Small intestine (tissue), 7 donors: Measurements from ENCODE around the gene MAP3K9. TPM values are rescaled to one million over a fixed set of nuclear protein-coding genes. Genes with fewer than 3 reads are reported as not detected.
A peak's percentile ranks its signal among the peaks of the same experiment; 100 is the strongest.

Experiments
- DNase-seq, 2 donors: peaks; one replicate each; pipeline versions ENCODE4 v3.0.0 to v3.0.0-alpha.2; 2013
- FAIRE-seq: peaks from 2 replicates; lab custom pipeline; 2012; peaks lifted over from hg19 to GRCh38; lab: Jason Lieb, UNC
- H3K27ac ChIP-seq, 3 donors: one replicate each; pipeline ENCODE4 v1.5.1; 2013; ENCODE audit warnings: low read length in 2 of 3, mild to moderate bottlenecking in 2 of 3, control low read depth in 1 of 3, inconsistent platforms in 1 of 3, low read depth in 1 of 3, moderate library complexity in 1 of 3
- H3K27me3 ChIP-seq, 3 donors: one replicate each; pipeline ENCODE4 v1.6.1; 2013; ENCODE audit warnings: low read length in 3 of 3, inconsistent platforms in 1 of 3; ENCODE audit not compliant: control insufficient read depth in 3 of 3, insufficient read depth in 3 of 3
- H3K36me3 ChIP-seq, 3 donors: one replicate each; pipeline ENCODE4 v1.6.1; 2013; ENCODE audit warnings: low read length in 3 of 3, inconsistent platforms in 1 of 3, low read depth in 1 of 3, mild to moderate bottlenecking in 1 of 3, moderate library complexity in 1 of 3; ENCODE audit not compliant: control insufficient read depth in 3 of 3, insufficient read depth in 2 of 3
- H3K4me1 ChIP-seq, 3 donors: one replicate each; pipeline ENCODE4 v1.6.1; 2013; ENCODE audit warnings: low read length in 2 of 3, inconsistent platforms in 1 of 3, low read depth in 1 of 3, mild to moderate bottlenecking in 1 of 3, moderate library complexity in 1 of 3; ENCODE audit not compliant: control insufficient read depth in 3 of 3, insufficient read depth in 2 of 3
- H3K4me3 ChIP-seq, 3 donors: one replicate each; pipeline ENCODE4 v1.5.1; 2013; ENCODE audit warnings: low read length in 3 of 3, control low read depth in 1 of 3, inconsistent platforms in 1 of 3, low read depth in 1 of 3, mild to moderate bottlenecking in 1 of 3, moderate library complexity in 1 of 3
- H3K9me3 ChIP-seq, 2 donors: one replicate each; pipeline ENCODE4 v1.6.1; 2013; ENCODE audit warnings: low read depth in 1 of 2, low read length in 1 of 2; ENCODE audit not compliant: control insufficient read depth in 2 of 2, insufficient read depth in 1 of 2
- WGBS, 3 donors: extraction: QIAGEN DNeasy Blood & Tissue Kit; methylation state at CpG; one replicate each; pipeline ENCODE4 v1.1.7; 2013; 5-methylcytosine and 5-hydroxymethylcytosine counted together
- polyA plus RNA-seq, 4 donors: library from polyadenylated mRNA; stranded (reverse) in 3 of 4; unstranded in 1 of 4; fragments of 200-250 nt in 3 of 4; fragments of 120-200 nt in 1 of 4; gene quantifications; one replicate each; pipeline versions ENCODE4 v1.2.1 to v1.2.3, GENCODE V29; 2013
- donor health status: healthy with polysubstance abuse.
- donor health status: control.
- donor health status: control.
- donor health status: Bipolar disorder and iron deficiency.
- donor health status: healthy.

The MAP3K9 gene
- polyA plus RNA-seq, 4 donors: 0.81 to 4.5 (median 2.6) TPM

DNA sequence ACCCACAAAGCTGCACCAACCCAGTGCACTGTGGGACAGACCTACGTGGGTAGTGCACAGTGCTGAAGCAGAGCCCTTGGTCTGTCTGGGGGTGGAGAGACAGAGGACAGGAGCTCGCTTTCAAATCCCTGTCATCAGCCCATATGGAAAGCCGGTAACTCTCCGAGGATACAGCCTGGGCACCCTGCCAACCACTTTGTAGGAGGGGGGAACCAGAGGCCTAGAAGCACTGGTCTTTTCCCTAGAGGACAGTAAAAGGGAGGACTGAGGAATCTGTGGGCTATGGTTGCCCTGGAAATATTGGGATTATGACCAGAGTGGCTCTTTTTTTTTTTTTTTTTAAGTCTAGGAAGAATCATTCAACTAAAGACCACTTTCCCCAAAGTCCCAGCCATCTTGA is 74.3 kb downstream of the MAP3K9 start:
- no peak for DNase-seq
- Histone ChIP-seq H3K4me3 (no peak overlapping the region), H3K9me3 (no peaks in the 10 kb centered on the region), H3K4me1 (no peaks in the 10 kb centered on the region), H3K27ac (no peak overlapping the region), H3K27me3 (no peaks in the 10 kb centered on the region), H3K36me3 (peaks cover 2 to 48% (median 12%) of the 10 kb centered on the region in 3 donors)
- 36 to 54% (median 41%) methylated on average over 4 of the region's 4 CpGs for WGBS, 3 donors
- no peak for FAIRE-seq

GRCh38 chr14:70731447-70732239 is 77.7 kb downstream of the MAP3K9 start:
- 45 to 66% (median 59%) methylated on average over 7 of the region's 7 CpGs for WGBS, 3 donors
- Histone ChIP-seq H3K4me3 (no peak overlapping the region), H3K27ac (no peak overlapping the region), H3K27me3 (no peaks in the 10 kb centered on the region), H3K36me3 (peaks cover 0 to 41% (median 5%) of the 10 kb centered on the region in 3 donors), H3K9me3 (no peaks in the 10 kb centered on the region), H3K4me1 (no peaks in the 10 kb centered on the region)
- FAIRE-seq: no peak
- peak; percentile 17 to 29 for DNase-seq

- Histone ChIP-seq H3K4me1 (no peaks in the 10 kb centered on the region), H3K27me3 (no peaks in the 10 kb centered on the region), H3K4me3 (no peak overlapping the region), H3K36me3 (peaks cover 0 to 38% (median 5%) of the 10 kb centered on the region in 3 donors), H3K9me3 (no peaks in the 10 kb centered on the region), H3K27ac (no peak overlapping the region)
- FAIRE-seq (no peak), DNase-seq (no peak)
- 95 to 97% (median 96%) methylated on average over 17 of the region's 17 CpGs for WGBS, 3 donors
Measured at GRCh38 chr14:70730393-70730792, 78.9 kb downstream of the MAP3K9 start.

GRCh38 chr14:70726651-70727375 is 82.5 kb downstream of the MAP3K9 start:
- Histone ChIP-seq H3K4me1 (peaks cover 0 to 6% (median 2%) of the 10 kb centered on the region in 3 donors), H3K27me3 (no peaks in the 10 kb centered on the region), H3K4me3 (no peak overlapping the region), H3K9me3 (no peaks in the 10 kb centered on the region), H3K36me3 (peaks cover 0 to 14% (median 0%) of the 10 kb centered on the region in 3 donors), H3K27ac (no peak overlapping the region)
- no peak for DNase-seq
- 81 to 94% (median 93%) methylated on average over 6 of the region's 6 CpGs for WGBS, 3 donors
- FAIRE-seq: no peak

- H3K27ac ChIP-seq: no peak overlapping the region
Measured at GRCh38 chr14:70724944-70725343, 84.4 kb downstream of the MAP3K9 start.

DNA sequence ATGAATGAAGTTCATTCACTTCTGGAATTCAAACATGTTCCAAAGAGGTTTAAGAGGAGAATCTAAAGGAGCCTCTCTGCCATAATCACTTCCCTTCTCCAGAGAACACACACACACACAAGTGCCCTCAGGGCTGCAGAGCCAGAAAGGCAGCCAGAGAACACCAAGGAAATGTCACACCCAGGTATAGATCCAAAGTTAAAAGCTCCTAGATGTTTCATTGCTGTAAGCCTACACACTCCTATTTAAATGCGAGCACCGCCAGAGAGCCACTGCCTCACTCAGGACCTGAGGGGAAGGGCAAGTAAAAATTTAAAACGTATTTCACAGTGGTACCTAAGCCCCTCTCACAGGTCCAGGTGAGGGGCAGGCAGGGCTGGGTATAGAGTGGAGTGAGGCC is 85.2 kb downstream of the MAP3K9 start:
- H3K27ac ChIP-seq: no peak overlapping the region
- H3K27me3 ChIP-seq: no peaks in the 10 kb centered on the region
- WGBS, 3 donors: 78 to 88% (median 83%) methylated on average over 3 of the region's 3 CpGs
- no peak for FAIRE-seq
- DNase-seq: no peak
- H3K4me1 ChIP-seq: peaks cover 0 to 8% (median 2%) of the 10 kb centered on the region in 3 donors
- no peak overlapping the region for H3K4me3 ChIP-seq
- H3K36me3 ChIP-seq: no peaks in the 10 kb centered on the region
- no peaks in the 10 kb centered on the region for H3K9me3 ChIP-seq

More at GRCh38 chr14:70724944-70725343, 84.4 kb downstream of the MAP3K9 start:
- Histone ChIP-seq H3K4me3 (no peak overlapping the region), H3K36me3 (peaks cover 0 to 5% (median 0%) of the 10 kb centered on the region in 3 donors), H3K9me3 (no peaks in the 10 kb centered on the region), H3K27me3 (no peaks in the 10 kb centered on the region), H3K4me1 (peaks cover 0 to 8% (median 2%) of the 10 kb centered on the region in 3 donors)
- WGBS, 3 donors: 89 to 94% (median 94%) methylated on average over 6 of the region's 6 CpGs
- no peak for FAIRE-seq
- no peak for DNase-seq

DNA sequence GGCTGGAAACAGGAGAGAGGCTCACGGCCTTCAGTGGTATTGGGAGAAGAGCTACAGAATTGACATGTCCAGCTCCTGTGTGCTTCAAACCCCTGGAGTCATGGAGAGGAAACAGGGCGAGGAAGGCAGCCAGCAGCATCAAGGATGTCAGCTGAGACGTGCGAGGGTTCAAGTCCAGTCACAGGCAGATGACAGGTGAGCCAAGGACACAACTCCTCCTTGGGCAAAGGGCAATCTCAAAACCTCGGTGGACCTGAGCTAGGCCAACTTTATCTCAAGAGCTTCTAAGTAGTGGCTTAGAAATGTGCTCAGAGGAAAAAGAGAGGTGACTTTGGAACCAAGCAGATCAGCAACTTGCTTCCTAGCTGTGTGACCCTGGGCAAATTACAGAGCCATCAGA is 86.0 kb downstream of the MAP3K9 start:
- 40 to 65% (median 47%) methylated on average over 5 of the region's 5 CpGs for WGBS, 3 donors
- peak; percentile 37 to 66 for DNase-seq

DNA sequence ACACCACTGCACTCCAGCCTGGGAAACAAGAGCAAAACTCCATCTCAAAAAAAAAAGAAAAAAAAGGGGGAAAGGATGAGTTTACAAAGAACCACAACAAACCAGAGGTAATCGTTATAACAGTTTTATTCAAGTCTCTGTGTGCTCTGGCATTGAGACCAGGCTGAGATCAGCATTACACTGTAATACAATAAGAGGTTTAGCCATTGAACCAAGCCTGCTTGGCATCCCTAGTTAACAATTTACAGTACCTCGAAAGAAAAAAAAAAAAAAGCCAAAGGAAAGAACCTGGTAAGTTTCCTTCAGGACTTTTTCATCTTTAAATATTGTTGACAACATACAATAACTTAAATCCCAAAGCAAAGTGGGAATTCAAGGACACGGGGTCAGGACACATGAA is 86.9 kb downstream of the MAP3K9 start:
- Histone ChIP-seq H3K4me3 (no peak overlapping the region), H3K27me3 (no peaks in the 10 kb centered on the region), H3K4me1 (peaks cover 0 to 10% (median 6%) of the 10 kb centered on the region in 3 donors), H3K36me3 (no peaks in the 10 kb centered on the region), H3K9me3 (no peaks in the 10 kb centered on the region), H3K27ac (no peak overlapping the region)
- FAIRE-seq: no peak
- 16 to 54% (median 24%) methylated on average over 3 of the region's 3 CpGs for WGBS, 3 donors
- peak in 1 of 2 donors; percentile 14 for DNase-seq

More for the DNA sequence above, 86.0 kb downstream of the MAP3K9 start:
- Histone ChIP-seq H3K27me3 (no peaks in the 10 kb centered on the region), H3K9me3 (no peaks in the 10 kb centered on the region), H3K36me3 (no peaks in the 10 kb centered on the region), H3K27ac (no peak overlapping the region), H3K4me3 (no peak overlapping the region), H3K4me1 (peaks cover 0 to 8% (median 6%) of the 10 kb centered on the region in 3 donors)
- no peak for FAIRE-seq
